ENCODE results near the gene PLXNB3. TPM values are rescaled to one million over a fixed set of nuclear protein-coding genes. Genes with fewer than 3 reads are reported as not detected.
A peak's percentile ranks its signal among the peaks of the same experiment; 100 is the strongest.

Gene PLXNB3
- total RNA-seq, 2 donors from 2014 or later = 5.9 to 7.1 TPM

GRCh38 chrX:153781428-153782047 is 17.5 kb downstream of the PLXNB3 start:
- peak; percentile 38 to 67 for ATAC-seq
- intact Hi-C loops (cut with DNase I) = no loop called here
- DNase-seq = no peak

GRCh38 chrX:153782313-153782712 is 18.3 kb downstream of the PLXNB3 start:
- DNase-seq = no peak
- ATAC-seq = no peak
- intact Hi-C loops (cut with DNase I) = no loop called here

GRCh38 chrX:153782871-153783270 is 18.8 kb downstream of the PLXNB3 start:
- DNase-seq (no peak), ATAC-seq (no peak)
- intact Hi-C loops (cut with DNase I) = no loop called here

- intact Hi-C loops (cut with DNase I) = no loop called here
- no peak for ATAC-seq
- DNase-seq = no peak
Observed at GRCh38 chrX:153783378-153784013, 19.4 kb downstream of the PLXNB3 start.

- intact Hi-C loops (cut with DNase I) = no loop called here
- DNase-seq (no peak), ATAC-seq (no peak)
Observed at GRCh38 chrX:153784325-153784967, 20.4 kb downstream of the PLXNB3 start.

- intact Hi-C loops (cut with DNase I) = no loop called here
- DNase-seq (no peak), ATAC-seq (no peak)
Observed at GRCh38 chrX:153786669-153787068, 22.6 kb downstream of the PLXNB3 start.

GRCh38 chrX:153789654-153790053 is 25.6 kb downstream of the PLXNB3 start:
- no peak for ATAC-seq
- intact Hi-C loops (cut with DNase I) = no loop called here
- no peak for DNase-seq

- ATAC-seq = no peak
- DNase-seq = no peak
- intact Hi-C loops (cut with DNase I) = no loop called here
Observed at GRCh38 chrX:153791104-153791852, 27.2 kb downstream of the PLXNB3 start.

- ATAC-seq (no peak), DNase-seq (no peak)
- intact Hi-C loops (cut with DNase I) = no loop called here
Observed at GRCh38 chrX:153792368-153792767, 28.3 kb downstream of the PLXNB3 start.

- ATAC-seq (no peak), DNase-seq (no peak)
- intact Hi-C loops (cut with DNase I) = no loop called here
Observed at GRCh38 chrX:153793291-153793690, 29.2 kb downstream of the PLXNB3 start.

- DNase-seq (peak; percentile 93), ATAC-seq (peak; percentile 94 to 97)
- intact Hi-C loops (cut with DNase I) = no loop called here
Observed at GRCh38 chrX:153794018-153794896, 30.2 kb downstream of the PLXNB3 start, which contains the start of the genes IDH3G and SSR4. Gene IDH3G (minus strand): TSS chrX:153794375. CDS start chrX:153794326, 49 bp downstream. Gene SSR4 (plus strand): TSS chrX:153794668. CDS start chrX:153794688, 20 bp downstream.

GRCh38 chrX:153794897-153795816 is 31.1 kb downstream of the PLXNB3 start:
- DNase-seq (no peak), ATAC-seq (peak; percentile 2 to 9)
- intact Hi-C loops (cut with DNase I) = no loop called here

- no peak for DNase-seq
- intact Hi-C loops (cut with DNase I) = no loop called here
Observed at GRCh38 chrX:153797415-153798015, 33.5 kb downstream of the PLXNB3 start.

GRCh38 chrX:153799326-153799725 is 35.3 kb downstream of the PLXNB3 start:
- intact Hi-C loops (cut with DNase I) = no loop called here
- DNase-seq (no peak), ATAC-seq (no peak)

More at GRCh38 chrX:153797415-153798015, 33.5 kb downstream of the PLXNB3 start:
- ATAC-seq = no peak

GRCh38 chrX:153800177-153800722 is 36.2 kb downstream of the PLXNB3 start:
- no peak for DNase-seq
- intact Hi-C loops (cut with DNase I) = no loop called here
- peak in 1 of 2 donors; percentile 48 for ATAC-seq

GRCh38 chrX:153800746-153801145 is 36.7 kb downstream of the PLXNB3 start:
- intact Hi-C loops (cut with DNase I) = no loop called here
- peak in 1 of 2 donors; percentile 43 for ATAC-seq

GRCh38 chrX:153801669-153802068 is 37.6 kb downstream of the PLXNB3 start:
- ATAC-seq (no peak), DNase-seq (no peak)
- intact Hi-C loops (cut with DNase I) = no loop called here

More at GRCh38 chrX:153800746-153801145, 36.7 kb downstream of the PLXNB3 start:
- DNase-seq = no peak
